Calu3 (cell line): ENCODE results near the gene NOX5. TPM values are rescaled to one million over a fixed set of nuclear protein-coding genes. Genes with fewer than 3 reads are reported as not detected.
"Not testable (repeated sequence)": the region's sequence is repeated elsewhere in the genome, so short reads cannot be mapped to it uniquely, and the experiment has no call there.

Experiments used
- BruUV-seq: library from RNA; stranded (reverse); fragments of 400-500 nt; replicated peaks from 2 replicates; lab custom pipeline; 2021; lab: Mats Ljungman, UMichigan
- CTCF ChIA-PET: fragments of 300-600 bp; sonication (Branson Sonifier 250); formaldehyde crosslinking; loops from one replicate; lab custom pipeline; 2022; ENCODE audit warnings: antibody characterized with exemption; lab: Charles Lee
- DNase-seq: peaks from one replicate; pipeline ENCODE4 v3.0.0; 2022
- H3K27ac Mint-ChIP-seq: one replicate; pipeline ENCODE4 v1.8.0; 2022; ENCODE audit warnings: mixed read lengths; ENCODE audit not compliant: unreplicated experiment
- H3K27me3 Mint-ChIP-seq: one replicate; pipeline ENCODE4 v1.8.0; 2022; ENCODE audit warnings: mixed read lengths; ENCODE audit not compliant: unreplicated experiment
- H3K36me3 Mint-ChIP-seq: one replicate; pipeline ENCODE4 v1.8.0; 2022; ENCODE audit warnings: mild to moderate bottlenecking, moderate library complexity, mixed read lengths; ENCODE audit not compliant: insufficient read depth, unreplicated experiment
- H3K4me1 Mint-ChIP-seq: one replicate; pipeline ENCODE4 v1.8.0; 2022; ENCODE audit warnings: mild to moderate bottlenecking, low read depth, mixed read lengths; ENCODE audit not compliant: unreplicated experiment
- H3K4me3 Mint-ChIP-seq: one replicate; pipeline ENCODE4 v1.8.0; 2022; ENCODE audit warnings: mild to moderate bottlenecking, low read depth, moderate library complexity, mixed read lengths; ENCODE audit not compliant: unreplicated experiment
- H3K9me3 Mint-ChIP-seq: one replicate; pipeline ENCODE4 v1.8.0; 2022; ENCODE audit warnings: low read depth, mixed read lengths; ENCODE audit not compliant: unreplicated experiment
- intact Hi-C: fragments of 100-400 bp; cut with micrococcal nuclease; formaldehyde crosslinking; loops from one replicate; pipeline ENCODE4 v1.10.0; 2022; ENCODE audit not compliant: unreplicated experiment
- total RNA-seq: library from RNA; stranded (reverse); gene quantifications from 2 replicates; pipeline ENCODE4 v1.2.3, GENCODE V29; 2022
- TF ChIP-seq, protein P1 (sequence below): fragments of 200-600 bp; IDR thresholded peaks from one replicate; pipeline ENCODE4 v1.8.0; 2022; ENCODE audit warnings: antibody characterized with exemption; ENCODE audit not compliant: unreplicated experiment

The NOX5 gene
- total RNA-seq, 1 experiment from 2014 or later: 0.14 TPM

DNA sequence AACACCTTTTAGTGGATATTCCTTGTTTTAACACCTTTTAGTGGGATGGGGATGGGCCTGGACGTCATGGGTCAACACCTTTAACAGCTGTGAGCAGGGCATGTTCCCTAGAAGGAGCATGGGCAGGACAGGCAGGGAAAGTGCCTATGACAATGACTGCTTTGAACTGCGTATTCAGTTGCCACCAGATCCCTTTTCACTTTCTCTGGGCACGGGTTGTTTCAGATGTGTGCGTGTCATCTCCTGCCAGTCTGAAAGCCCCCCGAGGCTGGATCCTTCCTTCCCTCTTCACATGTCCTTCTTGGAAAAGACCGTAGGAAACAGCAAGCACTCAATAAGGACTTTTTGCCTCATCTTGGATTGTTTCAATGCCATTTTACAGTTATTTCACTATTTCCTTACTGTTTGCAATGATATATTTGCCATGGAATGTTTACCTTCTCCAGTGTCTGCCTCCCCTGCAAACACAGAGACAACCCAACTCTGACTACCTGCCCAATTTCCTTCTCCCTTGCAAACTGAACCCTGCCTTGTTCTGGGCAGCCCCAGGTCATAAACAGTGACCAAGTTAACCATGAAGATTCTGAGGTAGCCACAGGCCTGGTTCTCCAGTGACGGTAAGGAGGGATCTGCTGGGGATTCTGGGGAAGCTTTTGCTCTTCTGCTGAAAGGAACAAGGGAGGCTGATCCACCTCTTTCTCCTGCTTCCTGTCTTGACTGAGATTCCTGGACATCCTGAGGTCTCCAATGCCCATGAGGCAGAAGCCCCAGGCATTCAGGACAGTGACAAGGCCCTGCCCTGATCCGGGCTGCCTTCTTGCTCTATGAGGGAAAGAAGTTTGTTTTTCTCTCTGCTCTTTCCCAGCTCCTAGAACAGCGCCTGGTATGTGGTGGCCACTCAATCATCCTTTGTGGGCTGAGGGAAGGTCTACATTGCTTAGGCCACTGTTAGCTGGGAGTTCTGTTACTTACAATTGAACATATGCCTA is 51.8 kb downstream of the NOX5 start:
- Mint-ChIP-seq H3K27ac (no peak overlapping the region), H3K27me3 (peaks cover 18% of the 10 kb centered on the region), H3K4me3 (no peak overlapping the region), H3K36me3 (no peaks in the 10 kb centered on the region), H3K4me1 (peaks cover 13% of the 10 kb centered on the region), H3K9me3 (no peaks in the 10 kb centered on the region)
- TF ChIP-seq, protein P1, sequence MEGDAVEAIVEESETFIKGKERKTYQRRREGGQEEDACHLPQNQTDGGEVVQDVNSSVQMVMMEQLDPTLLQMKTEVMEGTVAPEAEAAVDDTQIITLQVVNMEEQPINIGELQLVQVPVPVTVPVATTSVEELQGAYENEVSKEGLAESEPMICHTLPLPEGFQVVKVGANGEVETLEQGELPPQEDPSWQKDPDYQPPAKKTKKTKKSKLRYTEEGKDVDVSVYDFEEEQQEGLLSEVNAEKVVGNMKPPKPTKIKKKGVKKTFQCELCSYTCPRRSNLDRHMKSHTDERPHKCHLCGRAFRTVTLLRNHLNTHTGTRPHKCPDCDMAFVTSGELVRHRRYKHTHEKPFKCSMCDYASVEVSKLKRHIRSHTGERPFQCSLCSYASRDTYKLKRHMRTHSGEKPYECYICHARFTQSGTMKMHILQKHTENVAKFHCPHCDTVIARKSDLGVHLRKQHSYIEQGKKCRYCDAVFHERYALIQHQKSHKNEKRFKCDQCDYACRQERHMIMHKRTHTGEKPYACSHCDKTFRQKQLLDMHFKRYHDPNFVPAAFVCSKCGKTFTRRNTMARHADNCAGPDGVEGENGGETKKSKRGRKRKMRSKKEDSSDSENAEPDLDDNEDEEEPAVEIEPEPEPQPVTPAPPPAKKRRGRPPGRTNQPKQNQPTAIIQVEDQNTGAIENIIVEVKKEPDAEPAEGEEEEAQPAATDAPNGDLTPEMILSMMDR: no peak
- CTCF ChIA-PET: no interaction called here
- DNase-seq: no peak
- no TSS peak for BruUV-seq
- intact Hi-C loops: no loop called here

DNA sequence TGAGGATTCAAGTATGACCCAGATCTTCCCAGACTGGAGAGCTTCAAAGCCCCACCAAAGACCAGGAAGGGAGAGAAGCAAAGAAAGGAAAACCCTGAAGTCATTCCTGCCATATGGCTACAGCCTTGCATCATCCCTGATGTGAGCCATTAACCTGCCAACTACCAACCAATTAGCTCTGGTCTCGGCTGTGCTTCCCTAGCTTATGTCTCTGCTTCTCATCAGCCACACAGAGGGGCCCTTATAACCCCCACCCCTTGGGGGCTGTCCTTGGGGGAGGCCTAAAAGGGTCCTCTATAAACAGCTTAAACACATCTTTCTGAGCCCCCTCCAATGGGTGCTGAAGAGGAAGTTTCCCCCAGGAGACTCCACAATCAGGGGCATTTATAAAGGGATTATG is 52.8 kb downstream of the NOX5 start:
- Mint-ChIP-seq H3K27ac (no peak overlapping the region), H3K27me3 (peaks cover 27% of the 10 kb centered on the region), H3K36me3 (no peaks in the 10 kb centered on the region), H3K9me3 (no peaks in the 10 kb centered on the region), H3K4me3 (no peak overlapping the region), H3K4me1 (peaks cover 13% of the 10 kb centered on the region)
- no TSS peak for BruUV-seq
- CTCF ChIA-PET: no interaction called here
- TF ChIP-seq, protein P1: no peak
- no peak for DNase-seq
- intact Hi-C loops: no loop called here

DNA sequence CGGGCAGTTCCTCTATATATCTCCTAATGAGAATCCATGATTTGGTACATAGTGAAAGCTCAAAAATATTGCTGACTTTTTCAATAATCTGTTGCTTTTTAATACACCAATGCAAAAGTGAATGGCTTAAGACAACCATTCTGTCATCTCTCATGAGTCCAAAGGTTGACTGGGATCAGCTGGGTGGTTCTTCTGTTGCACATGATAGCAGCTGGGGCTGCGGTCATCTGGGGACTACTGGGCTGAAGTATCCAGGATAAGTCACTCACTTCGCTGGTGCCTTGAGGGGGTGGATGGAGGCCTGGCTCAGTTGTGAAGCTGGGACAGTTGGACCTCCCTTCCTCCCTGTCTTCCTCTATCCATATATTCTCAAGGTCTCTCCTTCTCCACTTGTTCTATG is 53.7 kb downstream of the NOX5 start:
- Mint-ChIP-seq H3K4me3 (no peak overlapping the region), H3K9me3 (no peaks in the 10 kb centered on the region), H3K27me3 (peaks cover 29% of the 10 kb centered on the region), H3K27ac (no peak overlapping the region), H3K36me3 (no peaks in the 10 kb centered on the region), H3K4me1 (peaks cover 13% of the 10 kb centered on the region)
- no TSS peak for BruUV-seq
- intact Hi-C loops: no loop called here
- CTCF ChIA-PET: no interaction called here
- no peak for DNase-seq
- TF ChIP-seq, protein P1: no peak

DNA sequence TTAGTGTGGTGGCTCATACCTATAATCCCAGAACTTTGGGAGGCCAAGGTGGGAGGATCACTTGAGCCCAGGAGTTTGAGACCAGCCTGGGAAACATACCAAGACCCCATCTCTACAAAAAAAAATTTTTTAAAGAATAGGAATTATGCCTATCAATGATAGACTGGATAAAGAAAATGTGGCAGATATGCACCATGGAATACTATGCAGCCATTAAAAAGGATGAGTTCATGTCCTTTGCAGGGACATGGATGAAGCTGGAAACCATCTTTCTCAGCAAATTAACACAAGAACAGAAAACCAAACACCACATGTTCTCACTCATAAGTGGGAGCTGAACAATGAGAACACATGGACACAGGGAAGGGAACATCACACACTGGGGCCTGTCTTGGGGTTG is 54.8 kb downstream of the NOX5 start:
- intact Hi-C loops, H3K9me3 Mint-ChIP-seq, BruUV-seq, H3K4me3 Mint-ChIP-seq, DNase-seq, H3K27ac Mint-ChIP-seq, CTCF ChIA-PET: not testable (repeated sequence)
- peaks cover 13% of the 10 kb centered on the region for H3K4me1 Mint-ChIP-seq
- H3K36me3 Mint-ChIP-seq: peaks cover 11% of the 10 kb centered on the region
- peaks cover 29% of the 10 kb centered on the region for H3K27me3 Mint-ChIP-seq

DNA sequence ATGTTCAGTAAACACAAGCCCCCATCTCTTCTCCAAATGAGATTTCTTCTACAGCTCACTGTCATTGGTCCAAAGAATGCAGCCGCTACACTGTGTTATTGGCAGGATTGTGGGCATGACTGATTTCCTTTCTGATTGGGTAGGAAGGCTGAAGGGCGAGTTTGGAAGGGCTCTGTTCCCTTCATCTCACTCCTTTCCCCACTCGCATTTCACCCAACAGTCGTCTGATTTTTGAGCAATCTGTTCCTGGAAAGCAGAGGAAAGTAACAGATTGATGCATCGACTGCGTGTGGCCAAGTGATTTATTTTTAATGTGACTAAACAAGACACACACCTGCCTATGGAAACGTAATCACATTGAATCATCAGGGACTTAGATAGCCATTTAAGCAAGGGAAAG is 55.5 kb downstream of the NOX5 start:
- peaks cover 15% of the 10 kb centered on the region for H3K36me3 Mint-ChIP-seq
- peaks cover 29% of the 10 kb centered on the region for H3K27me3 Mint-ChIP-seq
- no peak overlapping the region for H3K27ac Mint-ChIP-seq
- no peak for DNase-seq
- TF ChIP-seq, protein P1: no peak
- BruUV-seq: no TSS peak
- no peak overlapping the region for H3K4me3 Mint-ChIP-seq
- intact Hi-C loops: no loop called here
- peaks cover 18% of the 10 kb centered on the region for H3K4me1 Mint-ChIP-seq
- CTCF ChIA-PET: no interaction called here
- no peaks in the 10 kb centered on the region for H3K9me3 Mint-ChIP-seq
